MCF 10A (cell line): ENCODE results near the gene RPS15A. TPM values are rescaled to one million over a fixed set of nuclear protein-coding genes. Genes with fewer than 3 reads are reported as not detected.

Experiments used
- BruUV-seq: library from RNA; stranded (reverse); fragments of 400-500 nt; replicated peaks from 2 replicates; lab custom pipeline; 2021; lab: Mats Ljungman, UMichigan
- CTCF ChIA-PET: fragments of 300-600 bp; sonication (Branson Sonifier 250); formaldehyde crosslinking; extraction: SDS; loops from one replicate; lab custom pipeline; 2021; ENCODE audit warnings: antibody characterized with exemption, inconsistent platforms; lab: Yijun Ruan, JAX
- POLR2A ChIA-PET: fragments of 300-600, 350-650 bp; sonication (Branson Sonifier 250); formaldehyde crosslinking; extraction: SDS; loops from one replicate; lab custom pipeline; 2020; ENCODE audit warnings: antibody characterized with exemption, inconsistent platforms; lab: Yijun Ruan, JAX
- DNase-seq: peaks from one replicate; pipeline ENCODE4 v3.0.0-alpha.2; 2018; ENCODE audit not compliant: unreplicated experiment
- H3K27ac Mint-ChIP-seq: one replicate; pipeline ENCODE4 v1.8.0; 2022; ENCODE audit warnings: mild to moderate bottlenecking, low read depth, mixed read lengths; ENCODE audit not compliant: unreplicated experiment
- H3K27me3 Mint-ChIP-seq: one replicate; pipeline ENCODE4 v1.8.0; 2022; ENCODE audit warnings: mixed read lengths; ENCODE audit not compliant: insufficient read depth, unreplicated experiment
- H3K36me3 Mint-ChIP-seq: one replicate; pipeline ENCODE4 v1.8.0; 2022; ENCODE audit warnings: mild to moderate bottlenecking, moderate library complexity, mixed read lengths; ENCODE audit not compliant: insufficient read depth, unreplicated experiment
- H3K4me1 Mint-ChIP-seq: one replicate; pipeline ENCODE4 v1.8.0; 2022; ENCODE audit warnings: mixed read lengths; ENCODE audit not compliant: insufficient read depth, unreplicated experiment
- H3K4me3 Mint-ChIP-seq: one replicate; pipeline ENCODE4 v1.8.0; 2022; ENCODE audit warnings: mild to moderate bottlenecking, moderate library complexity, mixed read lengths; ENCODE audit not compliant: unreplicated experiment
- H3K9me3 Mint-ChIP-seq: one replicate; pipeline ENCODE4 v1.8.0; 2022; ENCODE audit warnings: mixed read lengths; ENCODE audit not compliant: unreplicated experiment
- CTCF ChIP-seq: fragments of 200-600 bp; IDR thresholded peaks from one replicate; pipeline ENCODE4 v1.8.0; 2022; ENCODE audit warnings: antibody characterized with exemption, mild to moderate bottlenecking; ENCODE audit not compliant: unreplicated experiment
- intact Hi-C: fragments of 100-400 bp; cut with micrococcal nuclease; formaldehyde crosslinking; loops from 2 replicates; pipeline ENCODE4 v1.14.1; 2022
- total RNA-seq: library from RNA; stranded (reverse); gene quantifications from 2 replicates; pipeline ENCODE4 v1.2.3, GENCODE V29; 2022

The RPS15A gene
- total RNA-seq, 1 experiment from 2014 or later, result 1,431 TPM

- H3K27me3 Mint-ChIP-seq, result no peaks in the 10 kb centered on the region
- no peaks in the 10 kb centered on the region for H3K9me3 Mint-ChIP-seq
- peaks cover 84% of the 10 kb centered on the region for H3K36me3 Mint-ChIP-seq
- H3K4me1 Mint-ChIP-seq, result peaks cover 2% of the 10 kb centered on the region
- CTCF ChIA-PET, result interaction anchor here (0.5 to 1.5 kb wide), 6 partner anchors 7 to 716 kb away, joined by 3 to 9 read pairs (median 4); partner anchors contain the start of gene ARL6IP1
- no peak overlapping the region for H3K27ac Mint-ChIP-seq
- H3K4me3 Mint-ChIP-seq, result no peak overlapping the region
- no TSS peak for BruUV-seq
- DNase-seq, result no peak
- POLR2A ChIA-PET, result no interaction called here
- intact Hi-C loops, result no loop called here
- TF ChIP-seq CTCF, result no peak
Observed at GRCh38 chr16:18809165-18809564, 19.0 kb upstream of the RPS15A start.

- no peaks in the 10 kb centered on the region for H3K27me3 Mint-ChIP-seq
- ChIA-PET POLR2A (interaction anchor here (0.8 to 10.1 kb wide), 7 partner anchors 10 to 37 kb away, joined by 3 to 238 read pairs (median 4); partner anchors contain the start of gene RPS15A), CTCF (interaction anchor here (1.1 to 2.9 kb wide), 5 partner anchors 12 to 178 kb away, joined by 3 to 15 read pairs (median 5); partner anchors contain the start of gene TMC7)
- H3K9me3 Mint-ChIP-seq, result no peaks in the 10 kb centered on the region
- peak overlapping the region; percentile 17 for H3K27ac Mint-ChIP-seq
- H3K4me3 Mint-ChIP-seq, result no peak overlapping the region
- no TSS peak for BruUV-seq
- intact Hi-C loops, result no loop called here
- DNase-seq, result no peak
- peaks cover 15% of the 10 kb centered on the region for H3K4me1 Mint-ChIP-seq
- peaks cover 78% of the 10 kb centered on the region for H3K36me3 Mint-ChIP-seq
- TF ChIP-seq CTCF, result no peak
Observed at GRCh38 chr16:18805257-18805773, 15.2 kb upstream of the RPS15A start.

- H3K36me3 Mint-ChIP-seq, result peaks cover 71% of the 10 kb centered on the region
- H3K9me3 Mint-ChIP-seq, result no peaks in the 10 kb centered on the region
- peaks cover 22% of the 10 kb centered on the region for H3K4me1 Mint-ChIP-seq
- no peak for TF ChIP-seq CTCF
- peak overlapping the region; percentile 29 for H3K27ac Mint-ChIP-seq
- BruUV-seq, result no TSS peak
- ChIA-PET CTCF (interaction anchor here (0.7 to 2.9 kb wide), 10 partner anchors 13 to 179 kb away, joined by 3 to 15 read pairs (median 4); partner anchors contain the start of genes RPS15A and TMC7), POLR2A (interaction anchor here (0.8 to 10.1 kb wide), 6 partner anchors 9 to 158 kb away, joined by 3 to 238 read pairs (median 4); partner anchors contain the start of gene RPS15A)
- intact Hi-C loops, result loop anchor here (5.0 kb wide), 2 partner anchors 123 to 263 kb away; partner anchors contain the start of genes COQ7 and SMG1
- DNase-seq, result no peak
- no peaks in the 10 kb centered on the region for H3K27me3 Mint-ChIP-seq
- peak overlapping the region; percentile 17 for H3K4me3 Mint-ChIP-seq
Observed at GRCh38 chr16:18804540-18804939, 14.4 kb upstream of the RPS15A start.
